HepG2 (cell line): Measurements from ENCODE around the gene RNF126. TPM values are rescaled to one million over a fixed set of nuclear protein-coding genes. Genes with fewer than 3 reads are reported as not detected.

ENCODE experiments used
- AGO1 ChIP-seq: fragments of 200-400 bp; formaldehyde crosslinking; IDR thresholded peaks from 2 replicates; pipeline ENCODE4 v1.6.1; 2017; ENCODE audit warnings: mild to moderate bottlenecking, low read depth, low read length, moderate library complexity; ENCODE audit not compliant: poor library complexity, severe bottlenecking
- CHD2 ChIP-seq: IDR thresholded peaks from 2 replicates; pipeline ENCODE4 v1.6.1; 2011; ENCODE audit warnings: low read depth, low read length, improper control_type of control experiment
- DPF2 ChIP-seq: sonication (generic); formaldehyde crosslinking; IDR thresholded peaks from 2 replicates; pipeline ENCODE4 v1.4.0; 2020; ENCODE audit warnings: mild to moderate bottlenecking, low read depth, missing genetic modification reagents, borderline replicate concordance
- GATA4 ChIP-seq: sonication (generic); IDR thresholded peaks from 2 replicates; pipeline ENCODE4 v1.6.1; 2016; ENCODE audit warnings: antibody characterized with exemption, low read depth, borderline replicate concordance
- HOXA3 ChIP-seq: sonication (generic); formaldehyde crosslinking; IDR thresholded peaks from 2 replicates; pipeline ENCODE4 v1.5.0; 2020; ENCODE audit warnings: missing genetic modification reagents
- MEIS2 ChIP-seq: sonication (generic); formaldehyde crosslinking; IDR thresholded peaks from 2 replicates; pipeline ENCODE4 v1.9.0; 2021; ENCODE audit warnings: mild to moderate bottlenecking, missing genetic modification reagents
- PHF21A ChIP-seq: sonication (generic); formaldehyde crosslinking; IDR thresholded peaks from 2 replicates; pipeline ENCODE4 v1.5.0; 2020; ENCODE audit warnings: mild to moderate bottlenecking, missing genetic modification reagents
- SAFB2 ChIP-seq: sonication (generic); formaldehyde crosslinking; IDR thresholded peaks from 2 replicates; pipeline ENCODE4 v1.5.1; 2020; ENCODE audit warnings: missing genetic modification reagents, low read depth, mild to moderate bottlenecking, borderline replicate concordance
- SCMH1 ChIP-seq: sonication (generic); formaldehyde crosslinking; IDR thresholded peaks from 2 replicates; pipeline ENCODE4 v1.9.0; 2021; ENCODE audit warnings: missing genetic modification reagents, mild to moderate bottlenecking, borderline replicate concordance
- SIX1 ChIP-seq: sonication (generic); formaldehyde crosslinking; IDR thresholded peaks from 2 replicates; pipeline ENCODE4 v1.4.0; 2020; ENCODE audit warnings: missing genetic modification reagents, borderline replicate concordance
- SNAPC2 ChIP-seq: sonication (generic); formaldehyde crosslinking; IDR thresholded peaks from 2 replicates; pipeline ENCODE4 v1.8.1; 2022; ENCODE audit warnings: mild to moderate bottlenecking, missing genetic modification reagents
- ZFY ChIP-seq: sonication (generic); formaldehyde crosslinking; IDR thresholded peaks from 2 replicates; pipeline ENCODE4 v1.4.0; 2020; ENCODE audit warnings: missing genetic modification reagents
- ZHX1 ChIP-seq: sonication (generic); formaldehyde crosslinking; IDR thresholded peaks from 2 replicates; pipeline ENCODE4 v1.8.1; 2022; ENCODE audit warnings: low read depth, mild to moderate bottlenecking, missing genetic modification reagents
- ZKSCAN1 ChIP-seq: fragments of 150-350 bp; IDR thresholded peaks from 2 replicates; pipeline ENCODE4 v1.6.1; 2014; ENCODE audit warnings: low read length
- ZNF180 ChIP-seq: sonication (generic); formaldehyde crosslinking; IDR thresholded peaks from 2 replicates; pipeline ENCODE4 v1.4.0; 2020; ENCODE audit warnings: low read depth, missing genetic modification reagents, borderline replicate concordance
- ZNF235 ChIP-seq: sonication (generic); formaldehyde crosslinking; IDR thresholded peaks from 2 replicates; pipeline ENCODE4 v1.8.1; 2023; ENCODE audit warnings: mild to moderate bottlenecking, missing genetic modification reagents, borderline replicate concordance
- ZNF263 ChIP-seq: sonication (generic); formaldehyde crosslinking; IDR thresholded peaks from 2 replicates; pipeline ENCODE4 v1.4.0; 2020; ENCODE audit warnings: missing genetic modification reagents
- ZNF460 ChIP-seq: sonication (generic); formaldehyde crosslinking; IDR thresholded peaks from 2 replicates; pipeline ENCODE4 v1.5.1; 2020; ENCODE audit warnings: missing genetic modification reagents, mild to moderate bottlenecking, borderline replicate concordance
- ZNF569 ChIP-seq: sonication (generic); formaldehyde crosslinking; IDR thresholded peaks from 2 replicates; pipeline ENCODE4 v1.5.0; 2020; ENCODE audit warnings: mild to moderate bottlenecking, missing genetic modification reagents, moderate library complexity, borderline replicate concordance
- ZNF746 ChIP-seq: sonication (generic); formaldehyde crosslinking; IDR thresholded peaks from 2 replicates; pipeline ENCODE4 v1.8.0; 2022; ENCODE audit warnings: mild to moderate bottlenecking, missing genetic modification reagents
- ZNF777 ChIP-seq: sonication (generic); formaldehyde crosslinking; IDR thresholded peaks from 2 replicates; pipeline ENCODE4 v1.4.0; 2020; ENCODE audit warnings: missing genetic modification reagents
- ZNF781 ChIP-seq: sonication (generic); formaldehyde crosslinking; IDR thresholded peaks from 2 replicates; pipeline ENCODE4 v1.5.1; 2020; ENCODE audit warnings: borderline replicate concordance, mild to moderate bottlenecking, missing genetic modification reagents; ENCODE audit errors: not compliant biosample characterization
- ZNF891 ChIP-seq: sonication (generic); formaldehyde crosslinking; IDR thresholded peaks from 2 replicates; pipeline ENCODE4 v1.5.0; 2020; ENCODE audit warnings: mild to moderate bottlenecking, missing genetic modification reagents
- polyA plus RNA-seq, 8 experiments: library from polyadenylated mRNA; depleted of rRNA in 3 of 8; stranded (reverse) in 7 of 8; unstranded in 1 of 8; fragments of >200 nt; fragmentation: Illumina TruSeq in 4 of 8; extraction: Trizol in 4 of 8; gene quantifications; 2 replicates each; pipeline versions ENCODE4 v1.2.1 to v1.2.3, GENCODE V29; 2011 to 2016; ENCODE audit warnings: low read depth in 4 of 8, missing spikeins in 1 of 8, mixed read lengths in 1 of 8; ENCODE audit not compliant: insufficient read depth in 1 of 8
- total RNA-seq, 5 experiments: library from RNA; depleted of rRNA; stranded (reverse); fragments of >200 nt; fragmentation: Illumina TruSeq; extraction: Trizol; gene quantifications; 2 replicates each; pipeline ENCODE4 v1.2.3, GENCODE V29; 2016; ENCODE audit warnings: low read depth in 1 of 5
- TF ChIP-seq, protein P1 (sequence below): IDR thresholded peaks from 2 replicates; pipeline ENCODE4 v1.6.1; 2018; ENCODE audit warnings: missing genetic modification reagents, mild to moderate bottlenecking, missing compliant biosample characterization

Gene RNF126
- total and polyA plus RNA-seq, 2 of the 13 experiments (the other 11 are each of a cell fraction or from before 2014, with no cell fraction given): 23.2 to 34.0 TPM

DNA sequence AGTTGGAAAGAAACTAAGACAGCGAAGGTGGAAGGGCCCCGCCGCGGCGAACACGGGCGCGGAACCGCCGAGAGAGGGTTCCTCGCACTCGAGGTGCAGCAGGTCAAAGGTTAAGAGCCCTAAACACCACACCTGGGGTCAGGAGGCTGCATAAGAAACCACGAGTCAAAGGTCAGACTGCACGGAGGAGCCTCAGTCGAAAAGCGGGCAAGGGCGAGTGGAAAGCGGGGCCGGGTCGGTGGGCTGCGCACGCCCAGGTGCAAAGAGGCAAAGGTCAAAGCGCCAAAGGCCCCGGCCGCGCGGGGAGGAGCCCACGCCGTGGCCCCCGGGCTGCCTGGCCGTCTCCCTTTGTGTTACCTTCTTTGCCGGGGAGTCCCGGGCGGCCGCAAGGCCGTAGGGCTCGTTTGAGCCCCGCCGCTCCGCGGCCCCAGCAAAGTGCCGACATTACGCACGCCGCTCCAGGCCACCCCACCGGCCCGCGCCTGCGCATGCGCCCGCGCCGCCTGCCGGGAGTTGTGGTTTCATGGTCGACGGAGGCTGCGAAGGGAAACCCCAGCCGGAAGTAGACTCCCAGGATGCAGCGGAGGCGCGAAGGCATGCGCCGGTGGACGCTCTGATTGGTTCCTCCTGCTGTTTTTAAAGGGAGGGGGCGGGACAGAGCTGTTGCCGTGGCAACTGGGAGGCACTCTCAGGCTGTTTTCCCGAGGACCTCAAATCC lies 29.8 kb downstream of the RNF126 start, which contains the start of gene POLRMT (continued):
- TF ChIP-seq, protein P1, sequence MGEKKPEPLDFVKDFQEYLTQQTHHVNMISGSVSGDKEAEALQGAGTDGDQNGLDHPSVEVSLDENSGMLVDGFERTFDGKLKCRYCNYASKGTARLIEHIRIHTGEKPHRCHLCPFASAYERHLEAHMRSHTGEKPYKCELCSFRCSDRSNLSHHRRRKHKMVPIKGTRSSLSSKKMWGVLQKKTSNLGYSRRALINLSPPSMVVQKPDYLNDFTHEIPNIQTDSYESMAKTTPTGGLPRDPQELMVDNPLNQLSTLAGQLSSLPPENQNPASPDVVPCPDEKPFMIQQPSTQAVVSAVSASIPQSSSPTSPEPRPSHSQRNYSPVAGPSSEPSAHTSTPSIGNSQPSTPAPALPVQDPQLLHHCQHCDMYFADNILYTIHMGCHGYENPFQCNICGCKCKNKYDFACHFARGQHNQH: no peak; the same call in 1 of the 2 replicates
- TF ChIP-seq ZNF460 (CRISPR knock-in tag) (no peak), ZNF781 (no peak), ZNF746 (CRISPR knock-in tag) (no peak), SAFB2 (0 out of 2 replicates have a peak, but pooled peaks have one; percentile 30), GATA4 (no peak), ZNF891 (CRISPR knock-in tag) (no peak), AGO1 (peak; percentile 17), ZNF263 (CRISPR knock-in tag) (peak; percentile 62), ZHX1 (CRISPR knock-in tag) (0 out of 2 replicates have a peak, but pooled peaks have one; percentile 57), ZFY (CRISPR knock-in tag) (peak; percentile 75), SIX1 (CRISPR knock-in tag) (peak; percentile 51; the same call in 1 of the 2 replicates), HOXA3 (CRISPR knock-in tag) (peak; percentile 89), MEIS2 (no peak; the same call in none of the 2 replicates), ZNF235 (no peak), ZNF777 (CRISPR knock-in tag) (peak; percentile 63), ZNF569 (CRISPR knock-in tag) (no peak), CHD2 (0 out of 2 replicates have a peak, but pooled peaks have one; percentile 19), ZNF180 (CRISPR knock-in tag) (no peak), ZKSCAN1 (no peak), PHF21A (CRISPR knock-in tag) (no peak; the same call in 1 of the 2 replicates), SNAPC2 (CRISPR knock-in tag) (no peak), DPF2 (CRISPR knock-in tag) (no peak), SCMH1 (CRISPR knock-in tag) (no peak)
